ENCODE results near the gene HOXA11.

GRCh38 chr7:27185854-27186667 lies 1.0 kb upstream of the HOXA11 start:
- TF ChIP-seq, protein P1, sequence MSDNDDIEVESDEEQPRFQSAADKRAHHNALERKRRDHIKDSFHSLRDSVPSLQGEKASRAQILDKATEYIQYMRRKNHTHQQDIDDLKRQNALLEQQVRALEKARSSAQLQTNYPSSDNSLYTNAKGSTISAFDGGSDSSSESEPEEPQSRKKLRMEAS (IDR thresholded peaks at IDR 0.05; ENCODE audit: low read depth), result no peak
- TF ChIP-seq, protein P2, sequence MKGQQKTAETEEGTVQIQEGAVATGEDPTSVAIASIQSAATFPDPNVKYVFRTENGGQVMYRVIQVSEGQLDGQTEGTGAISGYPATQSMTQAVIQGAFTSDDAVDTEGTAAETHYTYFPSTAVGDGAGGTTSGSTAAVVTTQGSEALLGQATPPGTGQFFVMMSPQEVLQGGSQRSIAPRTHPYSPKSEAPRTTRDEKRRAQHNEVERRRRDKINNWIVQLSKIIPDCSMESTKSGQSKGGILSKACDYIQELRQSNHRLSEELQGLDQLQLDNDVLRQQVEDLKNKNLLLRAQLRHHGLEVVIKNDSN (IDR thresholded peaks at IDR 0.05; ENCODE audit: borderline replicate concordance, low read depth), result no peak
- no peak for TF ChIP-seq EZH2phosphoT487 (IDR thresholded peaks at IDR 0.05; ENCODE audit: borderline replicate concordance, low read depth)
- no peak for TF ChIP-seq TEAD4 (IDR thresholded peaks at IDR 0.05; ENCODE audit: borderline replicate concordance, insufficient read depth)
- TF ChIP-seq CTCF (IDR thresholded peaks at IDR 0.05), result no peak
- no peak for TF ChIP-seq GATA2 (CRISPR knock-in tag; IDR thresholded peaks at IDR 0.05)
- TF ChIP-seq POLR2AphosphoS5 (IDR thresholded peaks at IDR 0.05; ENCODE audit: low read depth, low read length), result no peak
- no peak for TF ChIP-seq EP300 (IDR thresholded peaks at IDR 0.05; ENCODE audit: borderline replicate concordance in 1 of 2, low read depth in 1 of 2, low read length in 1 of 2)
- TF ChIP-seq FOXM1 (IDR thresholded peaks at IDR 0.05; ENCODE audit: low read depth), result no peak
- TF ChIP-seq, protein P3, sequence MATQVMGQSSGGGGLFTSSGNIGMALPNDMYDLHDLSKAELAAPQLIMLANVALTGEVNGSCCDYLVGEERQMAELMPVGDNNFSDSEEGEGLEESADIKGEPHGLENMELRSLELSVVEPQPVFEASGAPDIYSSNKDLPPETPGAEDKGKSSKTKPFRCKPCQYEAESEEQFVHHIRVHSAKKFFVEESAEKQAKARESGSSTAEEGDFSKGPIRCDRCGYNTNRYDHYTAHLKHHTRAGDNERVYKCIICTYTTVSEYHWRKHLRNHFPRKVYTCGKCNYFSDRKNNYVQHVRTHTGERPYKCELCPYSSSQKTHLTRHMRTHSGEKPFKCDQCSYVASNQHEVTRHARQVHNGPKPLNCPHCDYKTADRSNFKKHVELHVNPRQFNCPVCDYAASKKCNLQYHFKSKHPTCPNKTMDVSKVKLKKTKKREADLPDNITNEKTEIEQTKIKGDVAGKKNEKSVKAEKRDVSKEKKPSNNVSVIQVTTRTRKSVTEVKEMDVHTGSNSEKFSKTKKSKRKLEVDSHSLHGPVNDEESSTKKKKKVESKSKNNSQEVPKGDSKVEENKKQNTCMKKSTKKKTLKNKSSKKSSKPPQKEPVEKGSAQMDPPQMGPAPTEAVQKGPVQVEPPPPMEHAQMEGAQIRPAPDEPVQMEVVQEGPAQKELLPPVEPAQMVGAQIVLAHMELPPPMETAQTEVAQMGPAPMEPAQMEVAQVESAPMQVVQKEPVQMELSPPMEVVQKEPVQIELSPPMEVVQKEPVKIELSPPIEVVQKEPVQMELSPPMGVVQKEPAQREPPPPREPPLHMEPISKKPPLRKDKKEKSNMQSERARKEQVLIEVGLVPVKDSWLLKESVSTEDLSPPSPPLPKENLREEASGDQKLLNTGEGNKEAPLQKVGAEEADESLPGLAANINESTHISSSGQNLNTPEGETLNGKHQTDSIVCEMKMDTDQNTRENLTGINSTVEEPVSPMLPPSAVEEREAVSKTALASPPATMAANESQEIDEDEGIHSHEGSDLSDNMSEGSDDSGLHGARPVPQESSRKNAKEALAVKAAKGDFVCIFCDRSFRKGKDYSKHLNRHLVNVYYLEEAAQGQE (IDR thresholded peaks at IDR 0.05; ENCODE audit: low read depth, low read length), result no peak
